HepG2 (cell line): ENCODE measurements around the gene ZNF700. TPM values are rescaled to one million over a fixed set of nuclear protein-coding genes. Genes with fewer than 3 reads are reported as not detected.

Experiments
- ARNT2 ChIP-seq: sonication (generic); formaldehyde crosslinking; IDR thresholded peaks from 2 replicates; pipeline ENCODE4 v1.8.0; 2022; ENCODE audit warnings: mild to moderate bottlenecking, low read depth, missing genetic modification reagents, moderate library complexity
- EHMT2 ChIP-seq: fragments of 200-600 bp; sonication (generic); IDR thresholded peaks from 2 replicates; pipeline ENCODE4 v1.7.0; 2017; ENCODE audit warnings: antibody characterized with exemption, low read depth, low read length, borderline replicate concordance
- ETS1 ChIP-seq: sonication (generic); formaldehyde crosslinking; IDR thresholded peaks from 2 replicates; pipeline ENCODE4 v1.4.0; 2020; ENCODE audit warnings: missing genetic modification reagents
- EZH2 ChIP-seq: conservative IDR thresholded peaks from 2 replicates; pipeline ENCODE4 v1.6.1; 2012; ENCODE audit warnings: mild to moderate bottlenecking, low read depth, low read length, moderate library complexity
- FOXA3 ChIP-seq: IDR thresholded peaks from 2 replicates; pipeline ENCODE4 v1.6.1; 2016; ENCODE audit warnings: missing genetic modification reagents, missing compliant biosample characterization
- FOXC1 ChIP-seq: sonication (generic); formaldehyde crosslinking; IDR thresholded peaks from 2 replicates; pipeline ENCODE4 v1.8.0; 2022; ENCODE audit warnings: mild to moderate bottlenecking, missing genetic modification reagents, borderline replicate concordance
- GTF2F1 ChIP-seq: fragments of 150-350 bp; IDR thresholded peaks from 2 replicates; pipeline ENCODE4 v1.6.1; 2014; ENCODE audit warnings: low read length
- KDM1A ChIP-seq: IDR thresholded peaks from 2 replicates; pipeline ENCODE4 v1.6.1; 2016; ENCODE audit warnings: missing compliant biosample characterization
- MIXL1 ChIP-seq: IDR thresholded peaks from 2 replicates; pipeline ENCODE4 v1.6.1; 2016
- MTF1 ChIP-seq: sonication (generic); formaldehyde crosslinking; IDR thresholded peaks from 2 replicates; pipeline ENCODE4 v1.5.0; 2020; ENCODE audit warnings: missing genetic modification reagents
- NFATC3 ChIP-seq: sonication (generic); formaldehyde crosslinking; IDR thresholded peaks from 2 replicates; pipeline ENCODE4 v1.5.1; 2020; ENCODE audit warnings: mild to moderate bottlenecking, missing genetic modification reagents
- SKI ChIP-seq: fragments of 450-650 bp; IDR thresholded peaks from one replicate; pipeline ENCODE4 v1.6.1; 2018; ENCODE audit warnings: mild to moderate bottlenecking; ENCODE audit not compliant: partially characterized antibody
- STAG1 ChIP-seq: sonication (generic); formaldehyde crosslinking; IDR thresholded peaks from 2 replicates; pipeline ENCODE4 v1.4.0; 2020; ENCODE audit warnings: missing genetic modification reagents
- STAT6 ChIP-seq: sonication (generic); formaldehyde crosslinking; IDR thresholded peaks from 2 replicates; pipeline ENCODE4 v1.4.0; 2020; ENCODE audit warnings: missing genetic modification reagents, mild to moderate bottlenecking, borderline replicate concordance
- TIGD3 ChIP-seq: sonication (generic); formaldehyde crosslinking; IDR thresholded peaks from 2 replicates; pipeline ENCODE4 v1.5.1; 2020; ENCODE audit warnings: mild to moderate bottlenecking, missing genetic modification reagents, borderline replicate concordance
- ZNF256 ChIP-seq: sonication (generic); formaldehyde crosslinking; conservative IDR thresholded peaks from 2 replicates; pipeline ENCODE4 v1.4.0; 2020; ENCODE audit warnings: missing genetic modification reagents
- ZNF432 ChIP-seq: sonication (generic); formaldehyde crosslinking; IDR thresholded peaks from 2 replicates; pipeline ENCODE4 v1.5.0; 2020; ENCODE audit warnings: missing genetic modification reagents, mild to moderate bottlenecking, borderline replicate concordance
- ZNF543 ChIP-seq: sonication (generic); formaldehyde crosslinking; IDR thresholded peaks from 2 replicates; pipeline ENCODE4 v1.4.0; 2020; ENCODE audit warnings: mild to moderate bottlenecking, missing genetic modification reagents
- ZNF616 ChIP-seq: sonication (generic); formaldehyde crosslinking; IDR thresholded peaks from 2 replicates; pipeline ENCODE4 v1.5.0; 2020; ENCODE audit warnings: low read depth, mild to moderate bottlenecking, missing genetic modification reagents
- ZNF724P ChIP-seq: sonication (generic); formaldehyde crosslinking; IDR thresholded peaks from 2 replicates; pipeline ENCODE4 v1.8.0; 2022; ENCODE audit warnings: missing genetic modification reagents, borderline replicate concordance
- polyA plus RNA-seq, 8 experiments: library from polyadenylated mRNA; depleted of rRNA in 3 of 8; stranded (reverse) in 7 of 8; unstranded in 1 of 8; fragments of >200 nt; fragmentation: Illumina TruSeq in 4 of 8; extraction: Trizol in 4 of 8; gene quantifications; 2 replicates each; pipeline versions ENCODE4 v1.2.1 to v1.2.3, GENCODE V29; 2011 to 2016; ENCODE audit warnings: low read depth in 4 of 8, missing spikeins in 1 of 8, mixed read lengths in 1 of 8; ENCODE audit not compliant: insufficient read depth in 1 of 8
- total RNA-seq, 5 experiments: library from RNA; depleted of rRNA; stranded (reverse); fragments of >200 nt; fragmentation: Illumina TruSeq; extraction: Trizol; gene quantifications; 2 replicates each; pipeline ENCODE4 v1.2.3, GENCODE V29; 2016; ENCODE audit warnings: low read depth in 1 of 5
- TF ChIP-seq, protein P1 (sequence below): sonication (generic); formaldehyde crosslinking; conservative IDR thresholded peaks from 2 replicates; pipeline ENCODE4 v1.4.0; 2020; ENCODE audit warnings: missing genetic modification reagents
- TF ChIP-seq, protein P2 (sequence below): sonication (generic); formaldehyde crosslinking; IDR thresholded peaks from 2 replicates; pipeline ENCODE4 v1.4.0; 2020; ENCODE audit warnings: missing genetic modification reagents

ZNF700 gene
- total and polyA plus RNA-seq, 2 of the 13 experiments (the other 11 are each of a cell fraction or from before 2014, with no cell fraction given) = 6.0 to 12.8 TPM

DNA sequence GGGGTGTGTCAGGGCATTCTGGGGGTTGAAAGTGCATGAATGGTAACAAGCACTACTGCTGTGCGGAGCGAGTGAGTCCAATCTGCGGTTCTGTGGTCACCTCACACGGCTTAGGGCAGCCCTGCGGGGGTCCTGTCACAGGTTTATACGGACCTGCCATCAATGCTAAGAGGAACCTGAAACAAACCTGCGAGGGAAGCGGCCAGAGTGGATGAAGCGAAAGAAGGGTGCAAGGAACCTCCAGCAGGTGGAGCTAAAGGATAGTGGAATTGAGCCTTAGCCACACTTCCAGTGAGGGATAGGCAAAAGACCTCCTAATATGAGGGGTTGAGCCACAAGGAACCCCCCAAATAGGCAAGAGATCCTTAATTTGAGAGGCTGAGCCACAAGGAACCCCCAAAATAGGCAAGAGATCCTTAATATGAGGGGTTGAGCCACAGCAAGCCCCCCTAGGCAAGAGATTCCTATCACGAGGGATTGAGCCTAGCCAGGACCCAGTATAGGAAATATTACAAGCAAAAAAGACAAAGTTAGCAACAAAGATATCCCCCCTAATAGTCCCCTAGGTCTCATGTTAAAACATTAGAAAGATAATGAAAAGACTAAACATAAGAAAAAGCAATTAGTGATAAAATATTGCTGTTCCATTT lies 43.6 kb upstream of the ZNF700 start (continued):
- TF ChIP-seq EHMT2 (no peak), ZNF616 (CRISPR knock-in tag) (no peak), NFATC3 (CRISPR knock-in tag) (no peak), FOXA3 (CRISPR knock-in tag) (0 out of 2 replicates have a peak, but pooled peaks have one; percentile 13), FOXC1 (CRISPR knock-in tag) (0 out of 2 replicates have a peak, but pooled peaks have one; percentile 41), KDM1A (CRISPR knock-in tag) (no peak), MTF1 (CRISPR knock-in tag) (no peak), ZNF432 (CRISPR knock-in tag) (no peak), STAG1 (peak; percentile 88), MIXL1 (CRISPR knock-in tag) (no peak), ARNT2 (CRISPR knock-in tag) (no peak), GTF2F1 (no peak), ZNF724P (CRISPR knock-in tag) (no peak), ETS1 (CRISPR knock-in tag) (no peak), TIGD3 (no peak), ZNF543 (CRISPR knock-in tag) (no peak), EZH2 (no peak), SKI (no peak), ZNF256 (no peak), STAT6 (CRISPR knock-in tag) (no peak)
- TF ChIP-seq, protein P1, sequence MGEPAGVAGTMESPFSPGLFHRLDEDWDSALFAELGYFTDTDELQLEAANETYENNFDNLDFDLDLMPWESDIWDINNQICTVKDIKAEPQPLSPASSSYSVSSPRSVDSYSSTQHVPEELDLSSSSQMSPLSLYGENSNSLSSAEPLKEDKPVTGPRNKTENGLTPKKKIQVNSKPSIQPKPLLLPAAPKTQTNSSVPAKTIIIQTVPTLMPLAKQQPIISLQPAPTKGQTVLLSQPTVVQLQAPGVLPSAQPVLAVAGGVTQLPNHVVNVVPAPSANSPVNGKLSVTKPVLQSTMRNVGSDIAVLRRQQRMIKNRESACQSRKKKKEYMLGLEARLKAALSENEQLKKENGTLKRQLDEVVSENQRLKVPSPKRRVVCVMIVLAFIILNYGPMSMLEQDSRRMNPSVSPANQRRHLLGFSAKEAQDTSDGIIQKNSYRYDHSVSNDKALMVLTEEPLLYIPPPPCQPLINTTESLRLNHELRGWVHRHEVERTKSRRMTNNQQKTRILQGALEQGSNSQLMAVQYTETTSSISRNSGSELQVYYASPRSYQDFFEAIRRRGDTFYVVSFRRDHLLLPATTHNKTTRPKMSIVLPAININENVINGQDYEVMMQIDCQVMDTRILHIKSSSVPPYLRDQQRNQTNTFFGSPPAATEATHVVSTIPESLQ (CRISPR knock-in tag) = no peak
- TF ChIP-seq, protein P2, sequence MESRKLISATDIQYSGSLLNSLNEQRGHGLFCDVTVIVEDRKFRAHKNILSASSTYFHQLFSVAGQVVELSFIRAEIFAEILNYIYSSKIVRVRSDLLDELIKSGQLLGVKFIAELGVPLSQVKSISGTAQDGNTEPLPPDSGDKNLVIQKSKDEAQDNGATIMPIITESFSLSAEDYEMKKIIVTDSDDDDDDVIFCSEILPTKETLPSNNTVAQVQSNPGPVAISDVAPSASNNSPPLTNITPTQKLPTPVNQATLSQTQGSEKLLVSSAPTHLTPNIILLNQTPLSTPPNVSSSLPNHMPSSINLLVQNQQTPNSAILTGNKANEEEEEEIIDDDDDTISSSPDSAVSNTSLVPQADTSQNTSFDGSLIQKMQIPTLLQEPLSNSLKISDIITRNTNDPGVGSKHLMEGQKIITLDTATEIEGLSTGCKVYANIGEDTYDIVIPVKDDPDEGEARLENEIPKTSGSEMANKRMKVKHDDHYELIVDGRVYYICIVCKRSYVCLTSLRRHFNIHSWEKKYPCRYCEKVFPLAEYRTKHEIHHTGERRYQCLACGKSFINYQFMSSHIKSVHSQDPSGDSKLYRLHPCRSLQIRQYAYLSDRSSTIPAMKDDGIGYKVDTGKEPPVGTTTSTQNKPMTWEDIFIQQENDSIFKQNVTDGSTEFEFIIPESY (CRISPR knock-in tag) = no peak
